SK-N-SH treated with all-trans-retinoic acid at 6 μM for 48 hours (cell line): ENCODE measurements around the gene PCBP1.

ENCODE experiments used
- ARNTL ChIP-seq: fragments of 450-650 bp; formaldehyde crosslinking; IDR thresholded peaks from 2 replicates; pipeline ENCODE4 v1.5.0; 2020; ENCODE audit warnings: low read depth, mild to moderate bottlenecking, moderate library complexity, borderline replicate concordance
- GLIS3 ChIP-seq: fragments of 250-450 bp; sonication (Bioruptor Pico); IDR thresholded peaks from 2 replicates; pipeline ENCODE4 v1.5.0; 2020; ENCODE audit warnings: mild to moderate bottlenecking, moderate library complexity
- ISL1 ChIP-seq: fragments of 250-450 bp; sonication (Bioruptor Pico); IDR thresholded peaks from 2 replicates; pipeline ENCODE4 v2.1.2; 2022; ENCODE audit warnings: mild to moderate bottlenecking, moderate library complexity
- PPARA ChIP-seq: fragments of 250-450 bp; sonication (Bioruptor Pico); IDR thresholded peaks from 2 replicates; pipeline ENCODE4 v1.5.0; 2020; ENCODE audit warnings: mild to moderate bottlenecking, borderline replicate concordance
- ZFP3 ChIP-seq: fragments of 250-450 bp; sonication (Bioruptor Pico); IDR thresholded peaks from 2 replicates; pipeline ENCODE4 v1.5.0; 2020; ENCODE audit warnings: mild to moderate bottlenecking, moderate library complexity
- ZFP30 ChIP-seq: fragments of 450-650 bp; formaldehyde crosslinking; IDR thresholded peaks from 2 replicates; pipeline ENCODE4 v1.5.0; 2022; ENCODE audit warnings: mild to moderate bottlenecking, moderate library complexity
- ZNF70 ChIP-seq: fragments of 450-650 bp; formaldehyde crosslinking; IDR thresholded peaks from 2 replicates; pipeline ENCODE4 v1.5.0; 2020; ENCODE audit warnings: mild to moderate bottlenecking, moderate library complexity
- TF ChIP-seq, protein P1 (sequence below): fragments of 250-450 bp; sonication (Bioruptor Pico); IDR thresholded peaks from 2 replicates; pipeline ENCODE4 v1.5.1; 2021; ENCODE audit warnings: mild to moderate bottlenecking, moderate library complexity
- TF ChIP-seq, protein P2 (sequence below): fragments of 250-450 bp; sonication (Bioruptor Pico); IDR thresholded peaks from 2 replicates; pipeline ENCODE4 v1.5.1; 2020; ENCODE audit warnings: low read depth, mild to moderate bottlenecking, moderate library complexity
- TF ChIP-seq, protein P3 (sequence below): fragments of 250-450 bp; sonication (Bioruptor Pico); IDR thresholded peaks from 2 replicates; pipeline ENCODE4 v1.8.0; 2020; ENCODE audit warnings: mild to moderate bottlenecking, moderate library complexity, borderline replicate concordance

DNA sequence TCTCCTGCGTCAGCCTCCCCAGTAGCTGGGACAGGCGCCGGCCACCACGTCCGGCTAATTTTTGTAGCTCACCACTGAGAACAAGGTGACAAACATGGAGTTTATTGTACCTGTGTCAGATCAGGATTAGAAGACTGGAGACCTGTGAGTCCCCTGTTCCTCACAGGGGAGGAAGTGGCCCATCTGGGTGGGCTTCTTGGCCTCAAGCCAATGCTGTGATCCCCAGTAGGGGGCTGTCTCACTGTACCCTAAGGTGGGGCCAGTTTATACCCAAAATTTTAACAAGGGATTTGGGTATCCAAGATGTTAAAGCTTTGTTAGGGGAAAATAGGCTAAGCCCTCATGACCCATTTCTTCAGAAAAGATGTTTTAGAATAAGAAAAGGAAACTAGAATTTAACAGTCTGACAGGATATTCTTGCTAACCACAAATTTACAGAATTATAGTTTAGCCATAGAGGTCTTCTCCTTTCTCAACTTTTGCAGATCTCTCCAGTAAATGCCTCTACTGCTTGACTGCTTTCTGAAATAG lies 16.3 kb downstream of the PCBP1 start:
- TF ChIP-seq ISL1 (CRISPR knock-in tag) (no peak), ZFP30 (no peak), ARNTL (CRISPR knock-in tag) (no peak), PPARA (CRISPR knock-in tag) (no peak), ZFP3 (CRISPR knock-in tag) (no peak), GLIS3 (no peak), ZNF70 (CRISPR knock-in tag) (no peak)
- TF ChIP-seq, protein P1, sequence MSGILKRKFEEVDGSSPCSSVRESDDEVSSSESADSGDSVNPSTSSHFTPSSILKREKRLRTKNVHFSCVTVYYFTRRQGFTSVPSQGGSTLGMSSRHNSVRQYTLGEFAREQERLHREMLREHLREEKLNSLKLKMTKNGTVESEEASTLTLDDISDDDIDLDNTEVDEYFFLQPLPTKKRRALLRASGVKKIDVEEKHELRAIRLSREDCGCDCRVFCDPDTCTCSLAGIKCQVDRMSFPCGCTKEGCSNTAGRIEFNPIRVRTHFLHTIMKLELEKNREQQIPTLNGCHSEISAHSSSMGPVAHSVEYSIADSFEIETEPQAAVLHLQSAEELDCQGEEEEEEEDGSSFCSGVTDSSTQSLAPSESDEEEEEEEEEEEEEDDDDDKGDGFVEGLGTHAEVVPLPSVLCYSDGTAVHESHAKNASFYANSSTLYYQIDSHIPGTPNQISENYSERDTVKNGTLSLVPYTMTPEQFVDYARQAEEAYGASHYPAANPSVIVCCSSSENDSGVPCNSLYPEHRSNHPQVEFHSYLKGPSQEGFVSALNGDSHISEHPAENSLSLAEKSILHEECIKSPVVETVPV, result no peak
- TF ChIP-seq, protein P2, sequence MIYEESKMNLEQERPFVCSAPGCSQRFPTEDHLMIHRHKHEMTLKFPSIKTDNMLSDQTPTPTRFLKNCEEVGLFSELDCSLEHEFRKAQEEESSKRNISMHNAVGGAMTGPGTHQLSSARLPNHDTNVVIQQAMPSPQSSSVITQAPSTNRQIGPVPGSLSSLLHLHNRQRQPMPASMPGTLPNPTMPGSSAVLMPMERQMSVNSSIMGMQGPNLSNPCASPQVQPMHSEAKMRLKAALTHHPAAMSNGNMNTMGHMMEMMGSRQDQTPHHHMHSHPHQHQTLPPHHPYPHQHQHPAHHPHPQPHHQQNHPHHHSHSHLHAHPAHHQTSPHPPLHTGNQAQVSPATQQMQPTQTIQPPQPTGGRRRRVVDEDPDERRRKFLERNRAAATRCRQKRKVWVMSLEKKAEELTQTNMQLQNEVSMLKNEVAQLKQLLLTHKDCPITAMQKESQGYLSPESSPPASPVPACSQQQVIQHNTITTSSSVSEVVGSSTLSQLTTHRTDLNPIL (CRISPR knock-in tag), result no peak
- TF ChIP-seq, protein P3, sequence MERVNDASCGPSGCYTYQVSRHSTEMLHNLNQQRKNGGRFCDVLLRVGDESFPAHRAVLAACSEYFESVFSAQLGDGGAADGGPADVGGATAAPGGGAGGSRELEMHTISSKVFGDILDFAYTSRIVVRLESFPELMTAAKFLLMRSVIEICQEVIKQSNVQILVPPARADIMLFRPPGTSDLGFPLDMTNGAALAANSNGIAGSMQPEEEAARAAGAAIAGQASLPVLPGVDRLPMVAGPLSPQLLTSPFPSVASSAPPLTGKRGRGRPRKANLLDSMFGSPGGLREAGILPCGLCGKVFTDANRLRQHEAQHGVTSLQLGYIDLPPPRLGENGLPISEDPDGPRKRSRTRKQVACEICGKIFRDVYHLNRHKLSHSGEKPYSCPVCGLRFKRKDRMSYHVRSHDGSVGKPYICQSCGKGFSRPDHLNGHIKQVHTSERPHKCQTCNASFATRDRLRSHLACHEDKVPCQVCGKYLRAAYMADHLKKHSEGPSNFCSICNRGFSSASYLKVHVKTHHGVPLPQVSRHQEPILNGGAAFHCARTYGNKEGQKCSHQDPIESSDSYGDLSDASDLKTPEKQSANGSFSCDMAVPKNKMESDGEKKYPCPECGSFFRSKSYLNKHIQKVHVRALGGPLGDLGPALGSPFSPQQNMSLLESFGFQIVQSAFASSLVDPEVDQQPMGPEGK (CRISPR knock-in tag), result no peak
